DOHH2 (cell line): ENCODE results near the gene PEA15.

Experiments used
- CTCF ChIP-seq: fragments of 200-600 bp; sonication (generic); IDR thresholded peaks from one replicate; pipeline ENCODE4 v1.5.1; 2014; ENCODE audit warnings: antibody characterized with exemption, mild to moderate bottlenecking, low read depth, low read length; ENCODE audit not compliant: poor library complexity, severe bottlenecking
- EZH2phosphoT487 ChIP-seq: fragments of 200-600 bp; sonication (generic); IDR thresholded peaks from 2 replicates; pipeline ENCODE4 v1.6.1; 2017; ENCODE audit warnings: borderline replicate concordance, mild to moderate bottlenecking, antibody characterized with exemption, low read length, moderate library complexity, mixed read lengths

- TF ChIP-seq CTCF = no peak
- no peak for TF ChIP-seq EZH2phosphoT487
These were observed 15.1 kb downstream of the PEA15 start for GRCh38 chr1:160220301-160220700.
